ENCODE data around the gene AKAP11.

DNA sequence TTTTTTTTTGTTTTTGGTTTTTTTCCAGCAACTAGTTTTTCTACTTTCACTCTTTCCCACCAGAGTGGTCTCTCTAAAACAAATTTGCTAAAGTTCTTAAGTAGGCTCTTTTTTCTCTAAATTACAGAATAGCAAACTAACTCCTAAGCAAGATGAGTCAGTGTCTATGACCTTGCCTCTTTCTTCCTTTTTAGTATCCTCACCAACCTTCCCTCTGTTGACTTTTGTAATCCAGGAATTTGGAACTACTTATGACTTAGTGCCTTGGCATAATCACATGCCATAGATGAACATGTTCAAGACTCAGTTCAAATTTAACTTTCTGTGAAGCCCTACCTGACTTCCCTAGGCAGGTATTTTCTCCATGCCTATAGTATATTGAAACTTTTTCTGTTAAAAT is 32.3 kb upstream of the AKAP11 start:
- TF ChIP-seq, protein P1, sequence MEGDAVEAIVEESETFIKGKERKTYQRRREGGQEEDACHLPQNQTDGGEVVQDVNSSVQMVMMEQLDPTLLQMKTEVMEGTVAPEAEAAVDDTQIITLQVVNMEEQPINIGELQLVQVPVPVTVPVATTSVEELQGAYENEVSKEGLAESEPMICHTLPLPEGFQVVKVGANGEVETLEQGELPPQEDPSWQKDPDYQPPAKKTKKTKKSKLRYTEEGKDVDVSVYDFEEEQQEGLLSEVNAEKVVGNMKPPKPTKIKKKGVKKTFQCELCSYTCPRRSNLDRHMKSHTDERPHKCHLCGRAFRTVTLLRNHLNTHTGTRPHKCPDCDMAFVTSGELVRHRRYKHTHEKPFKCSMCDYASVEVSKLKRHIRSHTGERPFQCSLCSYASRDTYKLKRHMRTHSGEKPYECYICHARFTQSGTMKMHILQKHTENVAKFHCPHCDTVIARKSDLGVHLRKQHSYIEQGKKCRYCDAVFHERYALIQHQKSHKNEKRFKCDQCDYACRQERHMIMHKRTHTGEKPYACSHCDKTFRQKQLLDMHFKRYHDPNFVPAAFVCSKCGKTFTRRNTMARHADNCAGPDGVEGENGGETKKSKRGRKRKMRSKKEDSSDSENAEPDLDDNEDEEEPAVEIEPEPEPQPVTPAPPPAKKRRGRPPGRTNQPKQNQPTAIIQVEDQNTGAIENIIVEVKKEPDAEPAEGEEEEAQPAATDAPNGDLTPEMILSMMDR (conservative IDR thresholded peaks at IDR 0.05; ENCODE audit: low read depth, low read length): no peak
- TF ChIP-seq EZH2 (IDR thresholded peaks at IDR 0.05; ENCODE audit: borderline replicate concordance, low read depth, low read length, poor library complexity, severe bottlenecking): no peak
